GM21529 (cell line): ENCODE data around the gene RUNX1.

Experiments
- ATAC-seq: cut with Tn5 transposase; IDR thresholded peaks from one replicate; pipeline ENCODE4 v1.9.1; 2021; ENCODE audit not compliant: unreplicated experiment

Gene RUNX1

GRCh38 chr21:34836103-34836932, 212.8 kb downstream of the RUNX1 start:
- no peak for ATAC-seq

DNA sequence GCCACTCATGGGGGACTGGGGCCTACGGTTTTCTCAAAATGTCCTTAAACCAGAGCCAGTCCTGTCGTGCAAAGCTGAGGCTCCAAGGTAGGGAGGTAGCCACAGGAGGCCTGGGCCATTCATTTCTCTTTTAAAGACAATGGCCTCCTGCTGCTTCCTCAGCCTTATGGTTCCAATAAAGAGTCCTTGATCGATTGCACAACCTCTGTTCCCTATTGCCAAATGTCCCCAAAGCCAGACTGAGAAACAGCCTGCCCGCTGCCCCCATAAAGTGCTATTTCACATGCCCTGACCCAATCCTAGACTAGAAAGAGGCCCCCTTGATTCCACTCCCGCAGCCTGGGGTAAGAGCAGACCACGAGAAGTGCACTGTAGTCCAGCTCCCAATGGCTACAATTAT, 213.6 kb downstream of the RUNX1 start:
- no peak for ATAC-seq

- ATAC-seq, result no peak
Observed at GRCh38 chr21:34834852-34835501, 214.1 kb downstream of the RUNX1 start.

- ATAC-seq, result no peak
Observed at GRCh38 chr21:34834290-34834689, 214.8 kb downstream of the RUNX1 start.

- ATAC-seq, result no peak
Observed at GRCh38 chr21:34833465-34833864, 215.6 kb downstream of the RUNX1 start.

GRCh38 chr21:34830386-34831170, 218.5 kb downstream of the RUNX1 start:
- ATAC-seq, result no peak

DNA sequence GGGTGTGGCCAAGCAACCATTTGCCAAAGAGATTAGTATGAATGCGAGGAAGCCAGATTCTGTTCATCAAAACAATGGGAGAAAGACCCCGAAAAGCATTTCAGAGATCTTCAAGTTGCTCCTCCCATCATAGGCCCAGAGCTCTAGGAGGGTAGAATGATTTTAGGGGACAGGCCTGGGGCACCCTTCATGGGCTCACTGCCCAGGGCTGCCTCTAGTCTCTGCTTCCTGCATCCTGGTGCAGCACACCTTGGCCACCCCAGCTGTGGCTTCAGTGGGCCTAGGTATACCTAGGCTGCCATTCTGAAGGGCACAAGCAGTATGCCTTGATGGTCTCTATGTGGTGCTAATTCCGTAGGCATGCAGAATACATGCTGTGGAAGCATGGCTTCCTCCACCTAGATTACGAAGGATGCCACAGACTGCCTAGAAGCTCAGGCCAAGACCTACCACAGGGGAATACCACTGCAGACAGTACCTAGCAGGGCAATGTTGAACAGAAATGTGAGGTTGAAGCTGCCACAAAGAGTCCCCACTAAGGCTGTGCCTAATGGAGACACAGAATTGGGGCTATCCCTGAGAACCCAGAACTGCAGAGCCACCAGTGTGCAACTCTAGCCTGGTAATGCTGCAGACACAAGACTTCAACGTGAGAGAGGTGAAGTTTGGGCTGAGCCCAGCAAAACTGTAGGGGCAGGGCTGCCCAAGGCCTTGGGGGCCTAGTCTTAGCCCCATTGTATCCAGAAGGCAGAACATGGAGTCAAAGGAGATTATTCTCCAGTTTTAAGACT, 221.5 kb downstream of the RUNX1 start:
- ATAC-seq, result no peak

- ATAC-seq, result no peak
Observed at GRCh38 chr21:34826836-34827235, 222.3 kb downstream of the RUNX1 start.

- ATAC-seq, result no peak
Observed at GRCh38 chr21:34825948-34826548, 223.1 kb downstream of the RUNX1 start.

GRCh38 chr21:34825101-34825500, 224.0 kb downstream of the RUNX1 start:
- ATAC-seq, result no peak

DNA sequence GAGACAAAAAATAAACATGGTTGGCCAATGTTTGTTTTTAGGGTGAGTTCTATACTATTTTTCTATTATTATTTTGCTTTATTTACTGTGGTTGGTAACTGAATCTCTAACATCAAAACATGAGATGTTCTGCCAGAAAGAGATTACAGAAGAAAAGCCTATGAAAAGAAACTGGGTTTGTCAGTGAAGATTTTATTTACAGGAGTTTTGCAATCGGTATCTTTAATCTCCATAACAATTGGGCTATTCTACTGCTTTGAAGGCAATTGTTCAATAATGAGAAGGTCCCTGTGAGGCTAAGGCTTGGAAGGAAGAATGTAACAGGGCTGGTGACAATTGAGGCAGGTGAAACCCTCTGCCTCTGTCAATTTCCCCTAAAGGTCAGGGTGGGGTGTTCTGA, 224.8 kb downstream of the RUNX1 start:
- ATAC-seq, result no peak

- ATAC-seq, result no peak
Observed at GRCh38 chr21:34822942-34823341, 226.2 kb downstream of the RUNX1 start.

GRCh38 chr21:34822168-34822567, 226.9 kb downstream of the RUNX1 start:
- no peak for ATAC-seq

GRCh38 chr21:34821717-34822116, 227.4 kb downstream of the RUNX1 start:
- no peak for ATAC-seq

- no peak for ATAC-seq
Observed at GRCh38 chr21:34820051-34820450, 229.1 kb downstream of the RUNX1 start.

DNA sequence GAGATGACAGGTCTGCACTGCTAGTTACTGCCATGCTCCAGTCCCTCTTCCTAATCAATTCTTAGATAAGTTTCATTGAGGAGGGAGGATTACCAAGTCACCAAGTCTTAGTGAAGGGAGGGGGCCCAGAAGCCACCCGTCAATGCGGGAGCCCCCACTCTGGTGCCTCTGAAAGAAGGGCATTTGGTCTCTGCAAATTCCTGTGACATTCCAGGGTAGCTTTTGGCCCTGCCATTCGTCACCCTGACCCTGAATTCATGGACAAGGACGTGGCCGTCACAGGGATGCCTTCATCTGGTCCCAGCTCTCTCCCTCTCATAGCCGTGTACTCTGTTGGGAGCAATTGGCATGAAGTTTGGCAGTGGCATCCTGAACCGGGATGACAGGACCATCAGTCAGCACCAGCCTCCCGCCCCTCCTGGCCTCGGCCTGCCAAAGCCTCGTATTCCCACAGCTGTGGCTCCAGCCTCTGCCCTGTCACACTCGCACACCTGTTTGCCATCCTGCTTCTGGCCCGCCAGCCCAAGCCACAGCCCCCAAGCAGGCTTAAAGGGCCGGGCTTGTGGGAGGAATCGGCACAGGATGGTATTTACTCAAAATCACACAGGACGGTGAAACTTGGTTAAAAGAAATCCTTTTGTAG, 229.6 kb downstream of the RUNX1 start:
- ATAC-seq, result no peak

GRCh38 chr21:34818662-34819158, 230.4 kb downstream of the RUNX1 start:
- ATAC-seq, result no peak

GRCh38 chr21:34817821-34818661, 231.1 kb downstream of the RUNX1 start:
- no peak for ATAC-seq
